H9 (cell line): ENCODE data around the gene FAM161B. TPM values are rescaled to one million over a fixed set of nuclear protein-coding genes. Genes with fewer than 3 reads are reported as not detected.
"Not testable (repeated sequence)": the region's sequence is repeated elsewhere in the genome, so short reads cannot be mapped to it uniquely, and the experiment has no call there.

ENCODE experiments used
- DNase-seq: peaks from one replicate; pipeline ENCODE4 v3.0.0-alpha.2; 2017
- H2AFZ ChIP-seq: one replicate; pipeline ENCODE4 v1.6.1; 2013; ENCODE audit warnings: mild to moderate bottlenecking, low read length, control low read depth, moderate library complexity
- H2AK5ac ChIP-seq: 2 replicates; pipeline ENCODE4 v1.6.1; 2013; ENCODE audit warnings: low read length, control low read depth, mixed read lengths; ENCODE audit not compliant: insufficient read length
- H2BK120ac ChIP-seq: one replicate; pipeline ENCODE4 v1.6.1; 2013; ENCODE audit warnings: low read depth, mild to moderate bottlenecking, low read length, control low read depth, inconsistent platforms; ENCODE audit not compliant: poor library complexity, severe bottlenecking
- H2BK12ac ChIP-seq: 2 replicates; pipeline ENCODE4 v1.6.1; 2013; ENCODE audit warnings: low read length, control low read depth, mixed read lengths, low read depth; ENCODE audit not compliant: insufficient read length
- H2BK15ac ChIP-seq: 2 replicates; pipeline ENCODE4 v1.6.1; 2013; ENCODE audit warnings: low read depth, low read length, control low read depth
- H2BK20ac ChIP-seq: one replicate; pipeline ENCODE4 v1.6.1; 2013; ENCODE audit warnings: low read depth, mild to moderate bottlenecking, low read length, control low read depth, inconsistent platforms; ENCODE audit not compliant: poor library complexity, severe bottlenecking
- H2BK5ac ChIP-seq: 2 replicates; pipeline ENCODE4 v1.6.1; 2013; ENCODE audit warnings: low read length, control low read depth, mixed read lengths; ENCODE audit not compliant: insufficient read length
- H3K14ac ChIP-seq: 2 replicates; pipeline ENCODE4 v1.6.1; 2013; ENCODE audit warnings: low read length, control low read depth; ENCODE audit not compliant: insufficient read depth
- H3K18ac ChIP-seq: 2 replicates; pipeline ENCODE4 v1.6.1; 2013; ENCODE audit warnings: low read depth, mild to moderate bottlenecking, mixed read lengths, low read length, control low read depth; ENCODE audit not compliant: insufficient read length
- H3K23ac ChIP-seq: 2 replicates; pipeline ENCODE4 v1.6.1; 2013; ENCODE audit warnings: low read length, control low read depth, mixed read lengths, low read depth; ENCODE audit not compliant: insufficient read length
- H3K23me2 ChIP-seq: 2 replicates; pipeline ENCODE4 v1.6.1; 2013; ENCODE audit warnings: low read depth, mild to moderate bottlenecking, mixed read lengths, low read length, control low read depth; ENCODE audit not compliant: insufficient read length, poor library complexity, severe bottlenecking
- H3K27ac ChIP-seq: 2 replicates; pipeline ENCODE4 v1.5.1; 2013; ENCODE audit warnings: low read length, control low read depth, mixed read lengths, low read depth; ENCODE audit not compliant: insufficient read length
- H3K27me3 ChIP-seq: 2 replicates; pipeline ENCODE4 v1.6.1; 2013; ENCODE audit warnings: low read length, control low read depth, inconsistent platforms; ENCODE audit not compliant: insufficient read depth
- H3K4ac ChIP-seq: 2 replicates; pipeline ENCODE4 v1.6.1; 2013; ENCODE audit warnings: low read depth, mild to moderate bottlenecking, control low read depth, inconsistent platforms, low read length, moderate library complexity
- H3K4me1 ChIP-seq: 2 replicates; pipeline ENCODE4 v1.6.1; 2013; ENCODE audit warnings: low read length, control low read depth, inconsistent platforms; ENCODE audit not compliant: insufficient read depth
- H3K4me2 ChIP-seq: 2 replicates; pipeline ENCODE4 v1.6.1; 2013; ENCODE audit warnings: low read length, control low read depth, mixed read lengths; ENCODE audit not compliant: insufficient read length, insufficient read depth
- H3K56ac ChIP-seq: 2 replicates; pipeline ENCODE4 v1.6.1; 2013; ENCODE audit warnings: low read depth, mild to moderate bottlenecking, mixed read lengths, low read length, control low read depth; ENCODE audit not compliant: insufficient read length
- H3K79me1 ChIP-seq: 2 replicates; pipeline ENCODE4 v1.6.1; 2013; ENCODE audit warnings: low read depth, mild to moderate bottlenecking, moderate library complexity, low read length, control low read depth, inconsistent platforms; ENCODE audit not compliant: insufficient read depth, poor library complexity, severe bottlenecking
- H3K79me2 ChIP-seq: 2 replicates; pipeline ENCODE4 v1.6.1; 2013; ENCODE audit warnings: low read length, control low read depth, inconsistent platforms; ENCODE audit not compliant: insufficient read depth
- H3K9ac ChIP-seq: 2 replicates; pipeline ENCODE4 v1.6.1; 2013; ENCODE audit warnings: low read length, control low read depth, mixed read lengths; ENCODE audit not compliant: insufficient read length; ENCODE audit errors: extremely low read depth
- H3K9me3 ChIP-seq: one replicate; pipeline ENCODE4 v1.6.1; 2013; ENCODE audit warnings: low read depth, low read length, inconsistent platforms; ENCODE audit not compliant: control insufficient read depth
- H3T11ph ChIP-seq: one replicate; pipeline ENCODE4 v1.6.1; 2013; ENCODE audit warnings: mild to moderate bottlenecking, low read length, control low read depth, inconsistent platforms
- H4K20me1 ChIP-seq: one replicate; pipeline ENCODE4 v1.6.1; 2013; ENCODE audit not compliant: control insufficient read depth, insufficient read length, insufficient read depth
- H4K5ac ChIP-seq: 2 replicates; pipeline ENCODE4 v1.6.1; 2013; ENCODE audit warnings: low read depth, mild to moderate bottlenecking, mixed read lengths, low read length, control low read depth; ENCODE audit not compliant: insufficient read length
- H4K8ac ChIP-seq: replicated peaks from 2 replicates; pipeline ENCODE4 v1.6.1; 2013; ENCODE audit warnings: low read length, control low read depth, mixed read lengths, low read depth; ENCODE audit not compliant: insufficient read length
- H4K91ac ChIP-seq: 2 replicates; pipeline ENCODE4 v1.6.1; 2013; ENCODE audit warnings: low read depth, mild to moderate bottlenecking, moderate library complexity, mixed read lengths, low read length, control low read depth; ENCODE audit not compliant: insufficient read length
- H3K27ac Mint-ChIP-seq, 3 experiments: 2 replicates in 2 of 3; 3 replicates in 1 of 3; pipeline ENCODE4 v1.8.0; 2020 to 2021; ENCODE audit warnings: mixed read lengths in 3 of 3, mild to moderate bottlenecking in 1 of 3, moderate library complexity in 1 of 3
- H3K27me3 Mint-ChIP-seq: 2 replicates; pipeline ENCODE4 v1.8.0; 2021; ENCODE audit warnings: low read depth, mild to moderate bottlenecking, moderate library complexity, mixed read lengths
- H3K36me3 Mint-ChIP-seq, 3 experiments: 2 replicates in 2 of 3; 3 replicates in 1 of 3; pipeline ENCODE4 v1.8.0; 2020 to 2021; ENCODE audit warnings: low read depth in 3 of 3, mixed read lengths in 3 of 3; ENCODE audit not compliant: insufficient read depth in 1 of 3
- H3K4me1 Mint-ChIP-seq, 2 experiments: 2 replicates each; pipeline ENCODE4 v1.8.0; 2020; ENCODE audit warnings: mixed read lengths in 2 of 2
- H3K4me3 Mint-ChIP-seq, 2 experiments: 2 replicates in 1 of 2; 3 replicates in 1 of 2; pipeline ENCODE4 v1.8.0; 2020 to 2021; ENCODE audit warnings: mild to moderate bottlenecking in 2 of 2, mixed read lengths in 2 of 2, moderate library complexity in 1 of 2
- H3K9me3 Mint-ChIP-seq, 2 experiments: 2 replicates in 1 of 2; 3 replicates in 1 of 2; pipeline ENCODE4 v1.8.0; 2020; ENCODE audit warnings: mild to moderate bottlenecking in 2 of 2, mixed read lengths in 2 of 2, moderate library complexity in 1 of 2
- CTCF ChIP-seq: fragments of 200-600 bp; sonication (generic); conservative IDR thresholded peaks from 3 replicates; pipeline ENCODE4 v1.8.0; 2021; ENCODE audit warnings: antibody characterized with exemption, mild to moderate bottlenecking
- WGBS: extraction: QIAGEN DNeasy Blood & Tissue Kit; methylation state at CpG from one replicate; pipeline ENCODE4 v1.1.7; 2013; ENCODE audit warnings: missing lambda C conversion rate, low lambda C conversion rate, mixed read lengths; ENCODE audit not compliant: insufficient read length; ENCODE audit errors: extremely low coverage; 5-methylcytosine and 5-hydroxymethylcytosine counted together
- total RNA-seq: library from RNA; stranded (reverse); gene quantifications from 2 replicates; pipeline ENCODE4 v1.2.1, GENCODE V29; 2021

Gene FAM161B
- total RNA-seq, 1 experiment from 2014 or later = 0.92 TPM

GRCh38 chr14:73924337-73924736, 25.6 kb downstream of the FAM161B start:
- no peak overlapping the region for H4K8ac ChIP-seq
- no peak overlapping the region for H3K27ac ChIP-seq
- H3K4me3 Mint-ChIP-seq = no peak overlapping the region
- H3K27ac Mint-ChIP-seq = no peak overlapping the region; a peak in 1 of 7 replicates
- no peak overlapping the region for H3K9ac ChIP-seq
- no peaks in the 10 kb centered on the region for H3K9me3 Mint-ChIP-seq
- WGBS = no CpG with 5 or more reads among the region's 5 CpGs
- H2AFZ ChIP-seq = no peak overlapping the region
- H3K4me2 ChIP-seq = no peak overlapping the region
- H3K79me2 ChIP-seq = no peaks in the 10 kb centered on the region
- no peak overlapping the region for H3K4ac ChIP-seq
- H3K36me3 Mint-ChIP-seq = peaks cover 5 to 67% (median 58%) of the 10 kb centered on the region in 3 experiments
- H3K27me3 ChIP-seq = no peaks in the 10 kb centered on the region
- no peak overlapping the region for H2BK15ac ChIP-seq
- no peak overlapping the region for H3K14ac ChIP-seq
- H2BK120ac ChIP-seq = no peak overlapping the region
- no peaks in the 10 kb centered on the region for H3K9me3 ChIP-seq
- no peaks in the 10 kb centered on the region for H3K4me1 Mint-ChIP-seq
- H2AK5ac ChIP-seq = no peak overlapping the region
- TF ChIP-seq CTCF = no peak
- no peak overlapping the region for H4K5ac ChIP-seq
- no peaks in the 10 kb centered on the region for H3K23me2 ChIP-seq
- no peak overlapping the region for H3T11ph ChIP-seq
- no peak overlapping the region for H3K23ac ChIP-seq
- no peak overlapping the region for H3K18ac ChIP-seq
- no peak for DNase-seq
- no peaks in the 10 kb centered on the region for H3K4me1 ChIP-seq
- no peak overlapping the region for H4K91ac ChIP-seq
- no peak overlapping the region for H3K56ac ChIP-seq
- no peak overlapping the region for H2BK5ac ChIP-seq
- no peak overlapping the region for H2BK20ac ChIP-seq
- no peaks in the 10 kb centered on the region for H3K79me1 ChIP-seq
- H2BK12ac ChIP-seq = no peak overlapping the region
- H3K27me3 Mint-ChIP-seq = no peaks in the 10 kb centered on the region
- H4K20me1 ChIP-seq = no peaks in the 10 kb centered on the region

- not testable (repeated sequence) for H3K4me3 Mint-ChIP-seq
Observed at GRCh38 chr14:73919457-73919856, 30.4 kb downstream of the FAM161B start.

More at GRCh38 chr14:73919457-73919856, 30.4 kb downstream of the FAM161B start:
- H3K4me1 ChIP-seq, H3K79me2 ChIP-seq, H3K27ac ChIP-seq, H3K9me3 ChIP-seq, H4K91ac ChIP-seq, H4K20me1 ChIP-seq, H4K5ac ChIP-seq, DNase-seq, H2BK12ac ChIP-seq, H3K4me1 Mint-ChIP-seq, H3K23me2 ChIP-seq, H4K8ac ChIP-seq, H3K27me3 ChIP-seq, H2AK5ac ChIP-seq, H2AFZ ChIP-seq, H3K27ac Mint-ChIP-seq, H3K56ac ChIP-seq, H2BK15ac ChIP-seq, H3K9ac ChIP-seq, H3K79me1 ChIP-seq, H2BK20ac ChIP-seq, H3K4ac ChIP-seq, H3K27me3 Mint-ChIP-seq, H2BK5ac ChIP-seq, H3K23ac ChIP-seq, H2BK120ac ChIP-seq, H3K4me2 ChIP-seq, H3K9me3 Mint-ChIP-seq, H3K18ac ChIP-seq, H3T11ph ChIP-seq, H3K14ac ChIP-seq: not testable (repeated sequence)
- WGBS = no CpG with 5 or more reads among the region's 2 CpGs
- H3K36me3 Mint-ChIP-seq = peaks cover 2 to 52% (median 30%) of the 10 kb centered on the region in 3 experiments; a peak in 6 of 7 replicates
